ENCODE results near the gene PI3.

Gene PI3

GRCh38 chr20:45163083-45163803, 11.5 kb upstream of the PI3 start:
- DNase-seq (ENCODE audit: insufficient read length, low spot score) (no peak), FAIRE-seq (no peak)
- TF ChIP-seq CTCF (IDR thresholded peaks at IDR 0.05; ENCODE audit: insufficient read depth, missing control alignments), result no peak

DNA sequence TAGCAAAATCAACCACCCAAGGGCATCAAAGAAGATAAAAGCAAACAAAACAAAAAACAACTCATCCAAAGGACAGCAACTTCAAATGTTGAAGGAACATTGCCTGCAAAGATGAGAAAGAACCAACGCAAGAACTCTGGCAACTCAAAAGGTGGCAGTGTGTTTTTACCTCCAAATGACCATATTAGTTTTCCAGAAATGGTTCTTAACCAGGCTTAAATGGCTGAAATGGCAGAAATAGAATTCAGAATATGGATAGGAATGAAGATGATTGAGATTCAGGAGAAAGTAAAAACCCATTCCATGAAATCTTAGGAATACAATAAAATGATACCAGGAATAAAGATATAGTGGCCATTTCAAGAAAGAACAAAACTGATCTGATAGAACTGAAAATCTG, 9.8 kb upstream of the PI3 start:
- FAIRE-seq, result no peak
- TF ChIP-seq CTCF (IDR thresholded peaks at IDR 0.05; ENCODE audit: insufficient read depth, missing control alignments), result no peak
- no peak for DNase-seq (ENCODE audit: insufficient read length, low spot score)

- DNase-seq (ENCODE audit: insufficient read length, low spot score) (no peak), FAIRE-seq (no peak)
- no peak for TF ChIP-seq CTCF (IDR thresholded peaks at IDR 0.05; ENCODE audit: insufficient read depth, missing control alignments)
Measured at GRCh38 chr20:45173522-45173921, 1.2 kb upstream of the PI3 start.

DNA sequence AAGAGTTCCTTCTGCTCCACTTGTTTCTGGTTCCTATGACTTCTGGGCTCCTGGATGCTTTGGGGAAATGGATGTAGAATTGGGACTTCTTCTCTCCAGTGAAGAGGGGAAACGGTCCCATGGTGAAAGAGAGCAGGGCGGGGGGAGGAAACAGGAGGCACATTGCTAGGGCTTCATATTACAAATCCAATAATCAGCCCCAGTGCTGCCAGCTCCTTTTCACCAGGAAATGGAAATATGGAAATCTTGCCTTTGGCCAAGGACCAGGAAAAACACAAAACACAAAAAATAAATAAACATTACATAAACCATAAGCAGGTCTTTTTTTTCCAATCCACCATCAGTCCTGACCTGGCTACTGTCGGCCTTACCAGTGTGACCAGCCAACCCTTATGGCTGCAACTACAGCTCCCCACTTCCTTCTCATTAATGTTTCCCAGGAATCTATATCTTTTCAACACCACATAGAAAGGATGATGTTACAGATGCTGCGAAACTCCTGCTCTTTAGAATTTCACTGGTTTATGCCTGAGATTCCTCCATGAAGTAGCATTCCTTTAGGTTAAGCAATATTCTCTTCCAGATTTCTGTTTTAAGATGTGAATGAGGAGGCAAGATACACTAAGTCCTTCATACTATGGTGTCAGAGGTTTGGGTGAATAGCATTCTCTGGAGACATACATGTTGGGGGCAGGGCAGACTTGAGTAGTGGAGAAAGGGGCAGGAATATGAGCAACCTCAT, 2.0 kb downstream of the PI3 start:
- no peak for TF ChIP-seq CTCF (IDR thresholded peaks at IDR 0.05; ENCODE audit: insufficient read depth, missing control alignments)
- FAIRE-seq (no peak), DNase-seq (ENCODE audit: insufficient read length, low spot score) (no peak)

DNA sequence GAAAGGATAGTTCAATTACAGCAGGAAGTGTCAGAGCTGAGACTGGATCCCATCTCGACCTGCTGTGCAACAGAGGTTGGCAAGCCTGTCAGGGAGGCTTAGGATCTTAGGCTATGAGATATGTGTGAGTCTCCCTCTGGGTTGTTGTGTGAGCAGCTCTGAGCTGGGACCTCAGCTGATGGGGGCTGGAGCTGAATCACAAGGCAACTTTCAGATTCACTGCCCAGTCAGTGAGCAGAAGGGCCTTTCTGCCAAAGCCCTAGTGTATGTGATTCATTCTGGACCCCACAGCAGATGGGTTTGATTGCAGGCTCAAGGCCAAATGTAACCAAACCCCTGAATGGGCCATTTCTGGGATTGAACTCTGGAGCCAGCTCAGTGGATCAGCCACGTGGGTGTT, 4.5 kb downstream of the PI3 start:
- no peak for TF ChIP-seq CTCF (IDR thresholded peaks at IDR 0.05; ENCODE audit: insufficient read depth, missing control alignments)
- FAIRE-seq, result no peak

DNA sequence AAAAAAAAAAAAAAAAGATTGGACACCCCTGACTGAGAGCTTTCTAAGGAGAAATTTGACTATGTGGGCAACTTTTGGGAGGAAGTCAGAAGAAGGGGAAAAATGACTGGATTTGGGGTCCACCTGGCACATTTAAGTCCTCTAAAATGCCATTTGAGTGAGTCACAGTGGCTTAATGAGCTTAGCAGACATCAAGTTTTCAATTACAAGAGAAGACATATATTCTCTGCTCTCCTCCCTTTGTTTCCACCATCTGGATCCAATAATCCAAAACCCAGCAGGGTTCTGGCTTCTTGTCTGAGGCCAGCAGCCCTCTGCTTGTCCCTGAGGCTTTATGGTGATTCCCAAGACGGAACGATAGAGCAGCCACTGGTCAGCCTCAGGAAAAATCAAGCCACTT, 6.9 kb downstream of the PI3 start:
- FAIRE-seq (no peak), DNase-seq (ENCODE audit: insufficient read length, low spot score) (no peak)
- no peak for TF ChIP-seq CTCF (IDR thresholded peaks at IDR 0.05; ENCODE audit: insufficient read depth, missing control alignments)

More for the DNA sequence above, 4.5 kb downstream of the PI3 start:
- no peak for DNase-seq (ENCODE audit: insufficient read length, low spot score)

- DNase-seq (ENCODE audit: insufficient read length, low spot score), result no peak
- no peak for FAIRE-seq
- TF ChIP-seq CTCF (IDR thresholded peaks at IDR 0.05; ENCODE audit: insufficient read depth, missing control alignments), result no peak
Measured at GRCh38 chr20:45183084-45183483, 8.4 kb downstream of the PI3 start.
